OCI-M2 (cell line): ENCODE measurements around the gene PPP1R9B.
A peak's percentile ranks its signal among the peaks of the same experiment; 100 is the strongest.

Source experiments
- DNase-seq: peaks from one replicate; lab custom pipeline; 2025; ENCODE audit not compliant: unreplicated experiment; lab: John Stamatoyannopoulos, UW

PPP1R9B gene

DNA sequence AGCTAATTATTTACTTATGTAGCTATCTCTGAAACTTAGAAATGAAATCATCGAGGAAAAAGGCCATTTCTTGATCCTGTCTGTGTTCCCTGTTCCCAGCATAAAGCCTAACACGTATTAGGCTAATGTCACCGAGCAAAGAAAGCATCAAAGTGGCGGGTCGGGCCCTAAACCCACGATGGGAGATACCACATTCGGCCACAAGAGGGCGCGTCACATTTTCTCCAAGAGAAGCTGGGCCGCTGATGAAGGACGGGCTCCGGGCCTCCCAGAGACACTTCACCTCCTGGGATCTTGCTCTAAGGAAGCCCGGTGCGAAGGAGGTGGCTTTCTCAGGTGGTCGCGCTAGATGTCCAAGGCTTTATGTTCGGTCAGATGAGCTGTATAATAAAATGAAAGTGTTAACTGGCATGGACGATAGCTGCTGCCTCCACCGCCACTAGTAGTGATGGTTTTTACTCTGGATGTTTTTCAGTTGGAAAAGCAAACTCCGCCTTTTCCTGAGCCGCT, 56.2 kb downstream of the PPP1R9B start:
- DNase-seq, result peak; percentile 49

DNA sequence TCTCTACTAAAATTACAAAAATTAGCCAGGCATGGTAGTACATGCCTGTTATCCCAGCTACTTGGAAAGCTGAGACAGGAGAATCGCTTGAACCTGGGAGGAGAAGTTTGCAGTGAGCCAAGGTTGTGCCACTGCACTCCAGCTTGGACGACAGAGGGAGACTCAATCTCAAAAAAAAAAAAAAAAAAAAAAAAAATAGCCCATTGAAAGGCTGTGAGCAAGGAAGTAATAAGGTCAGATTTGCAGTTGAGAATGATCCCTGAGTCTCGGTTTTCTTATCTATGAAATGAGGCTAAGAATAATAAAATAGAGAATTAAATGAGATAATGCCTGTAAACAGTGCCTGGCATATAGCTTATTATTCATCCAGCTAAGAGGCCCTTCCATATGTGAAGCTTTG, 56.7 kb downstream of the PPP1R9B start:
- no peak for DNase-seq

DNA sequence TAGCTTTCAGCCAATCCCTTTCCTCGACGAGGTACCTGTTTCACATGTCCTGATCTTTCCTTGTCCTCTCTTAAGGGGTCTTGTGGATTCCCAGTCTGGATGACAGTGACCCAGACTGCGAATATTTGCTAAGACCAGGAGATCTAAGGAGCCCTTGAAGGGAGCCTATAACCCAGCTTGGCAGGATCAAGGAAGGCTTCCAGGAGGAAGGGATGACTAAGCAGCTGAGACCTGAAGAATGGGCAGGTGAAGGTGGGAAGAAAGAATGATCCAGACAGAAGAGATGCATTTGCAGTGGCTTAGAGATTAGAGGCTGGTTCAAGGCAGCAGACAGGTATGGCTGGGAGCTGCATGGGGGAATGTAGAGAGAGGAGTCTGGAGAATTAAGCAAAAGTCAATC, 57.2 kb downstream of the PPP1R9B start:
- DNase-seq, result no peak

DNA sequence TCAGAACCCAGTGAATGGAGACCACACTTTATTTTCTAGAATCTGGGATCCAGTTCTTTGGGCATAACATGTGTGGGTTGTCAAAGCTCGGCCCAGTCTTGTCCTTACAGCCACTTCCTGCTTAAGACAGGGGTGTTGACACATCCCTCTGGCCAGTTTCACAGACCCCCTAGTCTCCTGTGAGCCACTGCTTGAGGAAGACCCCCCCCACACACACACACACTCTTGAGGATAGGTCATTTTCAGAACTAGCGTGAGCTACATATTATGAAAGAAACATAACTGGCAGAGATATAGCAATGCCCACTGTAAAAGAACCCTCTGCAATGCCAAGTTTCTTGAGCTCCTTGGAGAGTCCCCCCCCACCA, 58.6 kb downstream of the PPP1R9B start:
- no peak for DNase-seq

DNA sequence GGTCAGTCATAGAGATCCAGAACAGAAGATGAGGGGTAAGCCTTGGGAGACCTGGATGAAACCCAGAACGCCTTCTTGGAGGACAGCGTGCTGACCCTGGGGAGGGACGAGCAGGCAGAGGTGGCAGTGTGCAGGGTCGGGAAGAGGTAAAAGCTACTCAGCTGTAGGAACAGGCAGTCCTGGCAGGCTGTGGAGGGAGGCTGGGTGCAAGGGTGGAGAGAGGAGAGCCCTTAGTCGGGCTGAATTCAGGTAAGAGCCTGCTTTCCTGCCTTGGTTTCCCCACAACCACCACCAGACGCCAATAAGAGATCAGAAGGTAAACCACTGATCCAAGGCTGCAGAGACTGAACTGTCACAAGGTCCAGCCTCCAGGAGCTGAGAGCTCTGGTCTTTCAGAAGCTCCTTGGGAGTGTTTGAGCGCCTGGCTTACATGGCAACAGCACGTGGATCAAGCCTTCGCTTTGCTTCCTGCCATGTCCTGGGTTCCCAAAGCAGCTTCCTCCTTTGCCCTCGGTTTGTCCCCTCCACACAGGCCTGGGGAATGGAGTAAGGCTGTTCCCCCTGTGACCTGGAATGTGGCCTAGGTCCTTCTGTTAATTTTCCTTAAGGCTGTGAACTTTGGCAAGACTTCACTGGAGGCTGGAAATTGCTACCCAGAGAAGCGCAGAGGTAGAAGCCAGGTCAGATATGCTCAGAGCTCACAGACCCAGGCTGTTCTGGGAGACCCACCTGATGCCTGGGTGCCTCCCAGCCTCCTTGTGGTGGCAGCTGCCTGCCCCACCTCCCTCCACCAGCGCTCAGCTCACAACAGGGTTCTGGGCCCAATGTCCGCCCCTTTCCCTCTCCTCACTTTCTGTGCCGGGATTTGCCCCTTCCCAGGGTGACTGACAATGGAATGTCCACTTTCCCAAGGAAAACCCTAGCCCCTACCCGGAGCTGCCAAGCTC, 59.2 kb downstream of the PPP1R9B start:
- DNase-seq, result no peak

DNA sequence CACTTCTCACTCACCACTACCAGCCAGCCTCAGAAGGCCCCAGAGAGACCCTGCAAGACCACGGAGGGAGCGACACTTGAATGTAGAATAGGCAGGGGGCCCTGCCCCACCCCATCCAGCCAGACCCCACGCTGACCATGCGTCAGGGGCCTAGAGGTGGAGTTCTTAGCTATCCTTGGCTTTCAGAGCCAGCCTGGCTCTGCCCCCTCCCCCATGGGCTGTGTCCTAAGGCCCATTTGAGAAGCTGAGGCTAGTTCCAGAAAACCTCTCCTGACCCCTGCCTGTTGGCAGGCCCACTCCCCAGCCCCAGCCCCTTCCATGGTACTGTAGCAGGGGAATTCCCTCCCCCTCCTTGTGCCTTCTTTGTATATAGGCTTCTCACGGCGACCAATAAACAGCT, 60.4 kb downstream of the PPP1R9B start:
- no peak for DNase-seq

DNA sequence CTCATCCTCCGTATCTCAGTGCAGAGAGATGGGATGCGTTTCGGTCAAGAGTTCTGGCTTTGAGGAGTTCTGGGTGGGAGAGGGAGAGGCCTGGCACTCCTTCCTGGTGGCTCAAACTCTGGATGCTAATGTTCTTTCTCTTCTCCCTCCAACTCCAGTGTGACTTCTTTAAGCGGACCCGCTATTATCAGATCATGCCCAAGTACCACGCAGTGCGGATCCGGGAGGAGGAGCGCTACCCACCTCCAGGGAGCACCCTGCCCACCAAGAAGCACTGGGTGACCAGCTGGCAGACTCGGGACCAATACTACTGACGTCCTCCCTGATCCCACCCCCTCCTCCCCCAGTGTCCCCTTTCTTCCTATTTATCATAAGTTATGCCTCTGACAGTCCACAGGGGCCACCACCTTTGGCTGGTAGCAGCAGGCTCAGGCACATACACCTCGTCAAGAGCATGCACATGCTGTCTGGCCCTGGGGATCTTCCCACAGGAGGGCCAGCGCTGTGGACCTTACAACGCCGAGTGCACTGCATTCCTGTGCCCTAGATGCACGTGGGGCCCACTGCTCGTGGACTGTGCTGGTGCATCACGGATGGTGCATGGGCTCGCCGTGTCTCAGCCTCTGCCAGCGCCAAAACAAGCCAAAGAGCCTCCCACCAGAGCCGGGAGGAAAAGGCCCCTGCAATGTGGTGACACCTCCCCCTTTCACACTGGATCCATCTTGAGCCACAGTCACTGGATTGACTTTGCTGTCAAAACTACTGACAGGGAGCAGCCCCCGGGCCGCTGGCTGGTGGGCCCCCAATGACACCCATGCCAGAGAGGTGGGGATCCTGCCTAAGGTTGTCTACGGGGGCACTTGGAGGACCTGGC, 61.3 kb downstream of the PPP1R9B start:
- DNase-seq, result no peak

DNA sequence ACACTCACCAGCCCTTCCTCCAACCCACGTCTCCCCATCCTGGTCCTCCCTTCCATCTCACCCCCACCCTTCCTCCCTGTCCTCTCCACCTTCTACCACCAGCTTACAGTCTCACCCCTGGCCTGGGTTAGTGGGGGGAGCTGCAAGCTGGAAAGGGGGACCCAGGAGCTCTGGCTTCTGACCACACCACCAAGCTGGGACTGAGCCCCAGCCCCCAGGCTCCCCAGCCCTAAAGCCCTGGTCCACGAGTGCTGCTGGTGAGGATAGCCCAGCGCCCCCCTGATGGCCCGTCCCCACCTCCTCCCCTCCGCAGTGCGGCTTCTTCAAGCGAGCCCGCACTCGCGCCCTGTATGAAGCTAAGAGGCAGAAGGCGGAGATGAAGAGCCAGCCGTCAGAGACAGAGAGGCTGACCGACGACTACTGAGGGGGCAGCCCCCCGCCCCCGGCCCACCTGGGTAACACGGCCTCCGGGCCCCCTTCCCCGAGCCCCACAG, 62.5 kb downstream of the PPP1R9B start:
- DNase-seq, result no peak

DNA sequence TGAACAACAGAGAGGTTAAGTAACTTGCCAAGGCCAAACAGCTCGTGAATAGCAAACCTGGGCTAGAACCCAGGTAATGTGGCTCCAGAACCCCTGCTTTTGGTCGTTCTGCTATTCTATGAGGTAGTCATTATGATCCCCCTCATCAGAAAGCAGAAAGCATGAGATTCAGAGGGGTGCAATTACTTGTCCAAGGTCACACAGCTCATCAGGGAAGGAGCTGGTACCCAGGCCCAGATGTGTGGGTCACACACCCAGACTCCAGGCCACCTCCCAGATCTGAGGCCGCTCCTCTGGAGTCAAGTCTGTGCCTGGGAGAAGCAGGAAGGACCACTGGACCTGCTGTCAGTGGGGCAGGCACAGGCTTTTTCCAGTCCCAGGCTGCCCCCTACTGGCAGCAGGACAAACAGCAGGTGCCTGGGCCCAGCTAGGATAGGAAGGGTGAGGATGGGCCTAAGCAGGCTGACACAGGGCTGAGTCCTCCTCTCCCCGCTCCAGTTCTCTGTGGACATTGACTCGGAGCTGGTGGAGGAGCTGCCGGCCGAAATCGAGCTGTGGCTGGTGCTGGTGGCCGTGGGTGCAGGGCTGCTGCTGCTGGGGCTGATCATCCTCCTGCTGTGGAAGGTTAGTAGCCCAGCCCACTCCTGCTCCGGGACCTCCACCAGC, 63.1 kb downstream of the PPP1R9B start:
- no peak for DNase-seq
